ENCODE data around the gene ZNF232. TPM values are rescaled to one million over a fixed set of nuclear protein-coding genes. Genes with fewer than 3 reads are reported as not detected.
"Not testable (repeated sequence)": the region's sequence is repeated elsewhere in the genome, so short reads cannot be mapped to it uniquely, and the experiment has no call there.

The ZNF232 gene
- polyA plus RNA-seq, 2 donors = 4.3 to 5.8 TPM

DNA sequence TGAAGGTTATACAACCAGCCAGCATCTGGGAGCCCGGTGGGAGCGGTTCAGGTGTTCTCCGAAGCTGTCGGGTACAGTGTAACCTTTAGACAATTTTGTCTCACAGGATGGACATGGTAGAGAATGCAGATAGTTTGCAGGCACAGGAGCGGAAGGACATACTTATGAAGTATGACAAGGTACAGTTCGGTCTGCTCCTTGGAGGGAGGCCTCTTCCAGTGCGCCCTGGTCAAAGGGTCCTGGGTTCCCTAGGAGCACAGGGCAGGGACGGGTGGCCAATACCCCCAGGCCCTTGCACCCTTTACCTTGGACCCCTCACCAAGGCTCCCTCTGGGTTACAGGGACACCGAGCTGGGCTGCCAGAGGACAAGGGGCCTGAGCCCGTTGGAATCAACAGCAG lies 18.6 kb upstream of the ZNF232 start:
- WGBS, 2 donors = 90 to 93% methylated on average over 10 of the region's 10 CpGs
- H3K27ac ChIP-seq (ENCODE audit: low read depth in 2 of 2, low read length in 1 of 2); H3K27me3 ChIP-seq (ENCODE audit: control insufficient read depth in 1 of 2, insufficient read depth in 2 of 2, low read length in 2 of 2); H3K4me1 ChIP-seq (ENCODE audit: control insufficient read depth in 2 of 2, insufficient read depth in 2 of 2, low read length in 1 of 2); H3K9me3 ChIP-seq (ENCODE audit: control insufficient read depth in 2 of 2, insufficient read depth in 1 of 2, low read depth in 1 of 2, low read length in 1 of 2); H3K36me3 ChIP-seq (ENCODE audit: control insufficient read depth in 2 of 2, insufficient read depth in 2 of 2, low read length in 1 of 2); H3K4me3 ChIP-seq (ENCODE audit: low read depth in 1 of 2, low read length in 2 of 2): not testable (repeated sequence)

DNA sequence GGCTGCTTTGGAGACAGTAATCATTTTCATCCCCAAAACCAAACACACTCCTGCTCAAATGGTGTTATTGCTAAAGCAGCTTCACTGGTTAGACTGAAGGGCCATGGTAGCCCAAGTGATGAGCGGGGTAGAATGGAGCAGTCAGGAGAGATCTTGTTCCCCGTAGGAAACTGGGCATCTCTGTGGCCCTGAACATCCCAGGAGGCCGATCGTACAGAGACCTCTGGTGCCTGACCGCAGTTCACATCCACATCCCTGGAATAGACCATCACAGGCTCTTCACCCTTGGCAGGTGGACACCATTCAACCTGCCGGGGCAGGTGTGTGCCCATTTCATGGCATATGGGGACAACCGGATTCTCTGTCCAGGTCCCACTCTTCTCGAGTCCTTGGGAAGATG lies 18.1 kb upstream of the ZNF232 start:
- H3K27me3 ChIP-seq (ENCODE audit: control insufficient read depth in 1 of 2, insufficient read depth in 2 of 2, low read length in 2 of 2); H3K9me3 ChIP-seq (ENCODE audit: control insufficient read depth in 2 of 2, insufficient read depth in 1 of 2, low read depth in 1 of 2, low read length in 1 of 2); H3K4me1 ChIP-seq (ENCODE audit: control insufficient read depth in 2 of 2, insufficient read depth in 2 of 2, low read length in 1 of 2); H3K4me3 ChIP-seq (ENCODE audit: low read depth in 1 of 2, low read length in 2 of 2); H3K27ac ChIP-seq (ENCODE audit: low read depth in 2 of 2, low read length in 1 of 2); H3K36me3 ChIP-seq (ENCODE audit: control insufficient read depth in 2 of 2, insufficient read depth in 2 of 2, low read length in 1 of 2): not testable (repeated sequence)
- 88 to 89% methylated on average over 8 of the region's 8 CpGs for WGBS, 2 donors

DNA sequence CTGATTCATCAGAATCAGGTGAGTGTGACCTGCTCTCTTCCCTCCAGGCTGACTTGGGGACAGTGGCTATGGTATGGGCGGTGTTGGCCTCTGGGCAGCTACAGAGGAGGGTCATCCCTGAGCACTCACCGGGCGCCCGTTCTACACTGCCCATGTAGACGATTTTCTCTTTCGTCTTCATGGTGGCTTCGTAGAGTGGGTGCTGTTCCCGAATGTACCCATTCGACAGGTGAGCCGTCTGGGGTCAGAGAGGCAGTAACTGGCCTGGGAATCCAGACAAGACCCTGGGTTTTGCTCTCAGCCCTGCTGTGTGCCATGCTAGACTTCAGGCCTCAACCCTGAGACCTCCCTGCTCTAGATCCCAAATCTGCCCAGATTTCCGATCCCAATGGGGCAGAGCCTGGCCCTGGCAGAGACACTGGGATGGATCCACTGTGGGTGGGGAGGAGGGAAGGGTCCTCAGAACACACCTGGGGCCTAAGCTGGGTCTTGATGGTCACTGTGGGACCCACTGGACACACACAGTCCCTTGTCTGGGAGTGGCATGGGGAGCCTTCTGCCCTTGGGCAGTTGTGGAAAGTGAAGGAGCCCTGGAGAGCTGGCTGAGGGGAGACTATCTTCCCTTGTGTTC lies 17.3 kb upstream of the ZNF232 start:
- WGBS, 2 donors = 87 to 91% methylated on average over 11 of the region's 11 CpGs

DNA sequence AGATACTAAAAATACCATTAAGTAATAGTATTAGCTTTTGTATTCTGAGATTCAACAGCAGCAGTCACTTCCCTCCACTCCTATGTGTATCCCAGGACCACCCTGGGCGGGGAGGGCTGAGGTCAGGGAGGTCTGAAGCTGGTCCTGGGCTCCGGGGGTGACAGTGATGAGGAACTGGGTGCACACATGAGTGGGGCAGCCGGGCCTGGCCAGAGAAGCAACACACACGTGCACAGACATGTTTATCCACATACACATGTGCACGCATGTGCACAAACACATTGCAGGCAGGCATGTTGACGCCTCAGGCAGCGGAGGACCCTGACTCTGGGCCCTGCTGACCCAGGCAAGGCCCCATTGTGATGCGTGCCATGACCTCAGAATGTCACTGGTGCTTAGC lies 16.7 kb upstream of the ZNF232 start:
- H3K27me3 ChIP-seq (ENCODE audit: control insufficient read depth in 1 of 2, insufficient read depth in 2 of 2, low read length in 2 of 2); H3K36me3 ChIP-seq (ENCODE audit: control insufficient read depth in 2 of 2, insufficient read depth in 2 of 2, low read length in 1 of 2): not testable (repeated sequence)
- 73 to 77% methylated on average over 8 of the region's 8 CpGs for WGBS, 2 donors

More for the DNA sequence above, 17.3 kb upstream of the ZNF232 start:
- H3K27ac ChIP-seq (ENCODE audit: low read depth in 2 of 2, low read length in 1 of 2) = no peak overlapping the region
- H3K36me3 ChIP-seq (ENCODE audit: control insufficient read depth in 2 of 2, insufficient read depth in 2 of 2, low read length in 1 of 2) = no peaks in the 10 kb centered on the region
- H3K4me1 ChIP-seq (ENCODE audit: control insufficient read depth in 2 of 2, insufficient read depth in 2 of 2, low read length in 1 of 2) = no peaks in the 10 kb centered on the region
- no peaks in the 10 kb centered on the region for H3K27me3 ChIP-seq (ENCODE audit: control insufficient read depth in 1 of 2, insufficient read depth in 2 of 2, low read length in 2 of 2)
- H3K4me3 ChIP-seq (ENCODE audit: low read depth in 1 of 2, low read length in 2 of 2) = no peak overlapping the region
- no peaks in the 10 kb centered on the region for H3K9me3 ChIP-seq (ENCODE audit: control insufficient read depth in 2 of 2, insufficient read depth in 1 of 2, low read depth in 1 of 2, low read length in 1 of 2)

DNA sequence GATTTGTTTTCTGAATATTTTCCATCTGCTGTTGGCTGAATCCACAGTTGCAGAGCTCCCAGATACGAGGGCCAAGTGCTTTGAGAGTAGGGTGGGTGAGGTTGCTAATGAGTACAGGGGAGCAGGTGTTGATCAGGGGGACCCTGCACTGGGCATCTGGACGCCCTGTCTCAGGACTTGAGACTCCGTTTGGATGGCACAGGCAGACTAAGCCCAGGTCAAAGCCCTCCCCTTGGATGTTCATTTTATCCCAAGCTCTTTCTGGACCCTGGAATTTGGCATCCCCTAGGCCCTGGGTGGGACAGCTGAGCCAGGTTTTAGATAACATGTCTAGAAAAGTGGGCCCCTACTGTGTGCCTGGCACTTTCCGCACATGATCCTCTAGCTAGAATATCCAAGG lies 16.2 kb upstream of the ZNF232 start:
- H3K4me3 ChIP-seq (ENCODE audit: low read depth in 1 of 2, low read length in 2 of 2) = no peak overlapping the region
- no peak overlapping the region for H3K27ac ChIP-seq (ENCODE audit: low read depth in 2 of 2, low read length in 1 of 2)
- no peaks in the 10 kb centered on the region for H3K9me3 ChIP-seq (ENCODE audit: control insufficient read depth in 2 of 2, insufficient read depth in 1 of 2, low read depth in 1 of 2, low read length in 1 of 2)
- no peaks in the 10 kb centered on the region for H3K36me3 ChIP-seq (ENCODE audit: control insufficient read depth in 2 of 2, insufficient read depth in 2 of 2, low read length in 1 of 2)
- WGBS, 2 donors = 74 to 76% methylated on average over 4 of the region's 4 CpGs
- H3K4me1 ChIP-seq (ENCODE audit: control insufficient read depth in 2 of 2, insufficient read depth in 2 of 2, low read length in 1 of 2) = peaks cover 0 to 5% of the 10 kb centered on the region in 2 donors
- no peaks in the 10 kb centered on the region for H3K27me3 ChIP-seq (ENCODE audit: control insufficient read depth in 1 of 2, insufficient read depth in 2 of 2, low read length in 2 of 2)

More for the DNA sequence above, 16.7 kb upstream of the ZNF232 start:
- not testable (repeated sequence) for H3K4me3 ChIP-seq (ENCODE audit: low read depth in 1 of 2, low read length in 2 of 2); H3K4me1 ChIP-seq (ENCODE audit: control insufficient read depth in 2 of 2, insufficient read depth in 2 of 2, low read length in 1 of 2); H3K27ac ChIP-seq (ENCODE audit: low read depth in 2 of 2, low read length in 1 of 2); H3K9me3 ChIP-seq (ENCODE audit: control insufficient read depth in 2 of 2, insufficient read depth in 1 of 2, low read depth in 1 of 2, low read length in 1 of 2)

DNA sequence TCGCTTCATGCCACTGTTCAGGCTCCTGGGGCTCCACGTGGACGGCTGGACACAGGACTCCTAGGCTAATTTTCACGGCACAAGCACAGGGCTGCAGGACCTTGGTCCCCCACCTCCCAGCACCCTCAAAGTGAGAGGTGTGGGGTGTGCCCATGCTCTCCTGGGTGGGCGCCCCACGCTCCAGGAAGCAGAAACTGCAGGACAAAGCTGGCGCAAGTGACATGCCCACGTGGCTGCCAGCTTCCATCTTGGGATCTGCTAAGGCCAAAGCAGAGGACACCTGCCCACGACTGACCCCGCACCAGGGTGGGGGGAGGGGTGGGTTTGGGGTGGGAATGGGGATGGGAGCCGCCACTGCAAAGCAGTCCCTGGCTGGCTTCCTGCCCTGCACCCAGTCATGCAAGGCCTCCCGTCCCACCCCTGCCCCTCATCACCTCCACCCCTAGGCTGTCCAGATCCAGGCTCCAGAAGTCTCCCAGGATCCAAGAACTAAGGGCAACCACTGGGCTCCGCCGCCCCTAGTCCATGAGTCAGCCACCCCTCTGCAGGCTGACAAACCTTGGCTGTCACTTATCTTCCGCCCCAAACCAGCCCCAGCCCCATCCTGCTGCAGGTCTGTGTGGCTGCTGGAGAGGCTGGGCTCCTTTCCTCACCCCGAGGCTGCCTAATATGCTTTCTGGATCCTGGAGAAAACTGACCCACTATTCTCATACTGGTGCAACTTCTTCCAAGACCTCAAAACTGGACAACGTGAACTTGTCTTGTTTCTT lies 15.2 kb upstream of the ZNF232 start:
- Histone ChIP-seq H3K4me1 (ENCODE audit: control insufficient read depth in 2 of 2, insufficient read depth in 2 of 2, low read length in 1 of 2) (peaks cover 0 to 7% of the 10 kb centered on the region in 2 donors), H3K36me3 (ENCODE audit: control insufficient read depth in 2 of 2, insufficient read depth in 2 of 2, low read length in 1 of 2) (no peaks in the 10 kb centered on the region), H3K27ac (ENCODE audit: low read depth in 2 of 2, low read length in 1 of 2) (no peak overlapping the region), H3K27me3 (ENCODE audit: control insufficient read depth in 1 of 2, insufficient read depth in 2 of 2, low read length in 2 of 2) (no peaks in the 10 kb centered on the region), H3K9me3 (ENCODE audit: control insufficient read depth in 2 of 2, insufficient read depth in 1 of 2, low read depth in 1 of 2, low read length in 1 of 2) (no peaks in the 10 kb centered on the region), H3K4me3 (ENCODE audit: low read depth in 1 of 2, low read length in 2 of 2) (no peak overlapping the region)
- 84 to 85% methylated on average over 15 to 17 of the region's 17 CpGs for WGBS, 2 donors

DNA sequence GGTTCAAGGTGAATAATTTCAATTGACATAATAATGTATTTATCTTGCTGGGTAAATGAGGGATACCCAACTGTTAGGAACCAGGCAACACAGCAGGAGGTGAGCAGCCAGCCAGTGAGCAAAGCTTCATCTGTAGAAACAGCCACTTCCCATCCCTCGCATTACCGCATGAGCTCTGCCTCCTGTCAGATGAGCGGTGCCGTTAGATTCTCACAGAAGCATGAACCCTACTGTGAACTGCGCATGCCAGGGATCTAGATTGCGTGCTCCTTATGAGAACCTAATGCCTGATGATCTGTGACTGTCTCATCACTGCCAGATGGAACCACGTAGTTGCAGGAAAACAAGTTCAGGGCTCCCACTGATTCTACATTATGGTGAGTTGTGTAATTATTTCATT lies 13.2 kb upstream of the ZNF232 start:
- not testable (repeated sequence) for H3K4me3 ChIP-seq (ENCODE audit: low read depth in 1 of 2, low read length in 2 of 2); H3K4me1 ChIP-seq (ENCODE audit: control insufficient read depth in 2 of 2, insufficient read depth in 2 of 2, low read length in 1 of 2); H3K27ac ChIP-seq (ENCODE audit: low read depth in 2 of 2, low read length in 1 of 2); H3K36me3 ChIP-seq (ENCODE audit: control insufficient read depth in 2 of 2, insufficient read depth in 2 of 2, low read length in 1 of 2); H3K27me3 ChIP-seq (ENCODE audit: control insufficient read depth in 1 of 2, insufficient read depth in 2 of 2, low read length in 2 of 2); H3K9me3 ChIP-seq (ENCODE audit: control insufficient read depth in 2 of 2, insufficient read depth in 1 of 2, low read depth in 1 of 2, low read length in 1 of 2)
- WGBS, 2 donors = 79 to 86% methylated on average over 7 of the region's 7 CpGs

DNA sequence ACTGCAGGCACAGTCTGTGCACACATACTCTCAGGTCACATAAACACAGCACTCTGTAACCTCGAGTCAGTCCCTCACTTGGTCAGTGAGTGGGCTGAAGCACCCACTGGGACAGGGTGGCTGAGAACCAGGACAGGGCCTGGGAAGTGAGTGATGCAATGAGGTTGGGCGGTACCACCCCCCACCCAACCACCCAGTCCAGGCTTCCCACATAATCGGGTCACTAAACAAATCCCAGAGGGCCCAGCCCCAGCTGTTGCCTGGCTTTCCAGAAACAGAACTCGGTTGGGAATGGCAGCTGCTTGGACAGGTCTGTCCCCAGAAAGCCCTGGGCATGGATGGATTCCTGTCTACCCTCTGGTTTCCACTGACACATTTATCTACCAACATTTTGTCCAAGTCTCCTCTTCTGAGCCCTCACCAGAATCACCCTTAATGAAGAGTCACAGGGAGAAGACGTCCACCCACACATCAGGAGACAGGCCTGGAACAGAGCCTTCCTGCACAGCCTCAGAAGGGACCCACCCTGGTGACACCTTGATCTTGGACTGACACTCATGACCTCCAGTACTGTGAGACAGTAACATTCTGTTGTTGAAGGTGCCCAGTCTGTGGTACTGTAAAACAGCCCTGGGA lies 12.6 kb upstream of the ZNF232 start:
- H3K27me3 ChIP-seq (ENCODE audit: control insufficient read depth in 1 of 2, insufficient read depth in 2 of 2, low read length in 2 of 2); H3K4me1 ChIP-seq (ENCODE audit: control insufficient read depth in 2 of 2, insufficient read depth in 2 of 2, low read length in 1 of 2): not testable (repeated sequence)

DNA sequence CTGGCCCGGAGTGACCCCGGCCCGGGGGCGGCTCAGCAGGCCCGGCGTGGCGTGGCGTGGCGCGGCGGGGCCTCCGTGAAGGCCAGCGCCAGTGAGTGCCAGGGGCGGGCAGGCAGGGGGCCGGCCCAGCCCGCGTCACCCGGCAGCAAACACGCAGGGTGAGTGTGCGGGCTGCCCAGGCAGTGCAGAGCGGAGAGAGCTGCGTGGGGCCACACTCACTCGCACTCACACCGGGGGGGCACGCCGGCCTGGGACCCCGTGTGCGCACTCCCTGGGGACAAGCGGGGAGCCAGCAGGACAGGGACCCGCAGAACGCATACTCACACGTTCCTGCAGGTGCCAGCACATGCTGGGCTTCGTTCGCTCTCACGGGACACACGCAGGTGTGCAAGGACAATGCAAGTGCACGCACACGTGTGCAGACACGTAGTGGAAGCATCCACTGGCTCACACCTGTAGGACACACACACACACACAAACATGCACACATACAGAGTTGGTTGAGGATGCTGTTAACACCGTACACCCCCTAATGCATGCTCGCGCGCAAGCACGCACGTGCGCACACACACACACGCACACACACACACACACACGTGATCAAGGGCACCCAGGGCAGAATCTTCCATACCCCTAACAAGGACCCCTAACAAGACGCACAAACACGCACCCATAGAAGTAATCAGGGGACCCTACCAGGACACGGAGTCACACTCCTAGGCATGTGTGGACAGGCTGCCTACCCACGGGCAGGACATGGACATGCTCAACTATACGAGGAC lies 11.9 kb upstream of the ZNF232 start:
- no peaks in the 10 kb centered on the region for H3K27me3 ChIP-seq (ENCODE audit: control insufficient read depth in 1 of 2, insufficient read depth in 2 of 2, low read length in 2 of 2)
- H3K4me3 ChIP-seq (ENCODE audit: low read depth in 1 of 2, low read length in 2 of 2) = peak overlapping the region; percentile 25 to 43
- peaks cover 0 to 2% of the 10 kb centered on the region in 2 donors for H3K9me3 ChIP-seq (ENCODE audit: control insufficient read depth in 2 of 2, insufficient read depth in 1 of 2, low read depth in 1 of 2, low read length in 1 of 2)
- H3K36me3 ChIP-seq (ENCODE audit: control insufficient read depth in 2 of 2, insufficient read depth in 2 of 2, low read length in 1 of 2) = no peaks in the 10 kb centered on the region
- 44 to 50% methylated on average over 50 to 53 of the region's 53 CpGs for WGBS, 2 donors
- H3K4me1 ChIP-seq (ENCODE audit: control insufficient read depth in 2 of 2, insufficient read depth in 2 of 2, low read length in 1 of 2) = peaks cover 0 to 7% of the 10 kb centered on the region in 2 donors
- H3K27ac ChIP-seq (ENCODE audit: low read depth in 2 of 2, low read length in 1 of 2) = no peak overlapping the region

More for the DNA sequence above, 12.6 kb upstream of the ZNF232 start:
- 75 to 76% methylated on average over 5 of the region's 5 CpGs for WGBS, 2 donors
- not testable (repeated sequence) for H3K27ac ChIP-seq (ENCODE audit: low read depth in 2 of 2, low read length in 1 of 2); H3K9me3 ChIP-seq (ENCODE audit: control insufficient read depth in 2 of 2, insufficient read depth in 1 of 2, low read depth in 1 of 2, low read length in 1 of 2); H3K4me3 ChIP-seq (ENCODE audit: low read depth in 1 of 2, low read length in 2 of 2); H3K36me3 ChIP-seq (ENCODE audit: control insufficient read depth in 2 of 2, insufficient read depth in 2 of 2, low read length in 1 of 2)
